Stimulated activated CD8-positive, alpha-beta memory T cell treated with anti-CD3 and anti-CD28 coated beads, Interleukin-12 subunit alpha, Interleukin-12 subunit beta, amount 100 ng/mL, for 4 hours (primary cell): ENCODE measurements around the gene CPT2.

Source experiments
- DNase-seq: peaks from one replicate; pipeline ENCODE4 v3.0.0-alpha.2; 2020; ENCODE audit warnings: low read depth

The CPT2 gene

DNA sequence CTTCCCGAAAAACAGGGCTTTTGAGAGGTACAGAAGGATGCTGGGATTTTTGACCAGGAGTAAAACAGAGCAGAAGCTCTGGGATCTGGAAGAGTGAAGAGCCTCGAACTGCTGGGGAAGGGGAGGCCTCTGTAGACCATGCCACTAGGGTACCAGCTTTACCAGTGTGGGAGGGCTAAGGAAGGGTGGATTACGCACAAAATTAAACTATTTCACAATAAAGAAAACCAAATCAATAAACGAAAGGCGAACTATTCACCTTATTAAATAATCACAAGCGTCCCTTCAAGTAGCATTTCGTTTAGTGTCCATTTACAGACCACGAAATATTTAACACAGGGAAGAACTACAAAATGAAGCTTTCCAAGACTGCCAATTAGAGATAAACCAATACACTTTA, 23.1 kb downstream of the CPT2 start:
- no peak for DNase-seq

DNA sequence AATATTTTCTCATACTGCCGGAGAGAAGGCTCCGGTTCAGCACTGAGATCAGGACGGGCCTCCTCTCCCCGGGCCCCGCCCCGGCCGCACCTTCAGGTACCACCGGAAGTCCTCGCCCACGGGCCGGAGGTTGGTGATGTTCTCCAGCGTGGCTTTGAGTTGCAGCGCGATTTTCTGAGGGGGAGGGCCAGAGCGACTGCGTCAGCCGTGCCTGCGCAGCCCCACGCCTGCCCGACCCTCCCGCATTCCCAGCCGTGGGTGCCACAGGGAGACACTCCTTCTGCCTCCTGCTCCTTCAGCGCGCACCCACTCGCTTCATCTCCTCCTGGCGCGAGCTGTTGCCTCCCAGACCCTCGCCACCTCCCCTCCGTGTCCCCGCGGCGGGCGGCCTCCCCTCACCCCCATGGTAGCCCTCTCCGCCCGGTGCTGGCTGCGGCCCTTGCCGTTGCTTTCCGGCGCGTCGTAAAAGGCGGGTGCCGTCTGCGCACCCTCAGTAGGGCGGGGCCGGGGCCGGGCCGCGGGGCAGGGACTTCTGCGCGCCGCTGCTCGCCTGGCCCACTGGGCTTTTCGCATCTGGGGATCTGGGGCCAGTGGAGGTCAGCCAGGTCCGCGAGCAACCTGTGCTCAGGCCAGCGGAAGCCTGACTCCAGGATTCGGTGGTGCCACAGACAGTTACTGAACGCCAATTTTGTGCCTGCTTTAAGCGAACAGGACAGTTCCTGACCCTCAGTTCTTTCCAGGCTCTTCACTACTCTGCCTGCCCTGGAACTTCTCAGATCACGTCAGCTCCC, 23.7 kb downstream of the CPT2 start, which contains the start of gene CZIB:
Gene CZIB, minus strand, starts transcription at position 464 of the 791 bp plus-strand sequence. Its CDS starts 59 bp downstream, at position 405.
- peak; percentile 93 for DNase-seq

DNA sequence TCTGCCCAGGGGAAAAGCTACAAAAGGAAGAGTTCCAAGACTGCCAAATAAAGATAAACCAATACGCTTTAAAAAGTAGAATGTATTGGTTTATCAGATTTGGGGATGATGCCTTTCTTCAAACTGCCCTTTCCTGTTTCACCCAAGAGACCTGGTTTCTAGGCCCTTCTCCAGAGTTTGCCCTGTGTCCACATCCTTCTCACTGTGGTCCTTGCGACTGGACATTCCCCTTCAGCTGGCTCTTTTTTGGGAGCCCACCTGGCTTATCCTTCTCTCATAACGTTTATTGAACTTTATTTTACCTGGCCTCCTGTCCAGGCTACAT, 24.3 kb downstream of the CPT2 start:
- no peak for DNase-seq

DNA sequence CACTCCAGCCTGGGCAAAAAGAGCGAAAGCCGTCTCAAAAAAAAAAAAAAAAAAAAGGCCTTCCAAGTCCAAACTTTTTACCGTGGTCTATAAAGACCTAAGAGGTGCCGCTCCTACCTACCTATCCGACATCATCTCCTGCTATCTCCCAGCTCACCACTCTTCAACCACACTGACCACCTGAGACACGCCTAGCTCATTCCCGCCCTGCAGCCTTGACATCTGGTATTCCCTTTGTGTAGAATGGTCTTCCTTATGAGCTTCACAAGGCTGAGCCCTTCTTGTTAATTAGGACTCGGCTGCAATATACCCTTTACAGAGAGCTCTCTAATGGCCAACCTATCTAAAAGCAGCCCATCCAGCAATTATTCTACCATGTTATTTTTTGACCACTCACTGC, 41.0 kb downstream of the CPT2 start:
- DNase-seq: no peak

DNA sequence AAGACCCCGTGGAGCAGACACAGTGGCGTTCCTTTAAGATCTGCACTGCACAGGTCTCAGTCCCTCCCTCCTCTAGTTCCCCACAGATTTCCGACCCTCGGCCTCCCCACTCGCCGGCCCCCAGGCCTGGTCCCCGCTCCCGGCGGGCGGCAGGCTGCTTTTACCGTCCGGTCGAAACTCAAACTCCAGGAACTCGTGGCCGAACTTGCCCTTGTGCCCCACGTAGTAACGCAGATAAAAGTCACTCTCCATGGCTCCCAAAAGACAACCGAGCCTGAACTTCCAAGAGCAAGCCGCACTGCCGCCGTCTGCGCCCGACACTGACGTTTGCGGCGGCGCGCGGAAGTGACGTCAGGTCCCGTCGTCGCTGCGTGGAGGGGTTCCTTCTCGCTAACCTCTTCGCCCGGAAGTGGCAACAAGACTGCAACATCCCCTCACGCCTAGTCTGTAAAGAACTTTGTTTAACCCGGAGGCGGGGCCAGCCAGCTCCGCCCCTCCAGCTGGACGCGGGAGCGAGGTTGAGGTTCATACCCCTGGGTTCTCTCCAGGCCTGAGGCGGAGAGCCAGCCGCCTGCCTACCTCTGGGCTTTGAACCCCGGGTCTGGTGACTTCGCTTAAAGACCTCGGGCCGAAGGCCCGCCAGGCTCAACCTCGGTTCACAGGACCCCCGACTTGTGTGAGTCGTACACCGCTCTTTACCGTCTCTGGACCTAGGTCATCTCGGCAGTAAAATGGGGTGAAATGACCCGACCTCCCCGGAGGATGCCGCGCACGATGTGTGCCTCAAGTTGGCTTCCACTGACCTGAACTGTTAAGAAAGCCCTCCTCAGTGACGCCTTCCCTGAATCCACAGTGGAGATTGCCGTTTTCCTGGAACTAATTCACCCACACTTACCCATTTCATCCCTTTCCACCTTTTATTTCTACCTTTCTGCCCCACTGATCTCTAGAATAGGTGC, 41.9 kb downstream of the CPT2 start, which contains the start of gene MAGOH:
Gene MAGOH, minus strand, starts transcription at position 322 of the 959 bp plus-strand sequence. Its CDS starts 70 bp downstream, at position 252.
- peak; percentile 91 for DNase-seq

DNA sequence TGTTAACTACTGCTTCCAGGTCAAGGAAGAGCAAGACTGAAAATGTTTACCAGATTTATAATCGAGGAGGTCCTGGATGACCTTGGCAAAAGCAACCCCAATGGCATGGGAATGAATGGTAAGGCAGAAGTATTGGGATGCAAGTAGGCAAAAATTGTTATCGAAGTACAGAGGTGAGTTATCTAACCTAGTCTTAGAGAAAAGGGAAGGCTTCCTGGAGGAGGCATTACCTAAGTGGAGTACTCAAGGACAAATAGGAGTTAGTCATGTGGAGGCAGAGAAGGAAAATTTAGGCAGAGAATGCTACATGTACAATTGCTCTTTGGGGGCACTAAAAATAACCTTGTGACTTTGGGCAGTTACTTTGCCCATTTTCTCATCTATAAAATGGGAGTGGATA, 45.2 kb downstream of the CPT2 start:
- no peak for DNase-seq

DNA sequence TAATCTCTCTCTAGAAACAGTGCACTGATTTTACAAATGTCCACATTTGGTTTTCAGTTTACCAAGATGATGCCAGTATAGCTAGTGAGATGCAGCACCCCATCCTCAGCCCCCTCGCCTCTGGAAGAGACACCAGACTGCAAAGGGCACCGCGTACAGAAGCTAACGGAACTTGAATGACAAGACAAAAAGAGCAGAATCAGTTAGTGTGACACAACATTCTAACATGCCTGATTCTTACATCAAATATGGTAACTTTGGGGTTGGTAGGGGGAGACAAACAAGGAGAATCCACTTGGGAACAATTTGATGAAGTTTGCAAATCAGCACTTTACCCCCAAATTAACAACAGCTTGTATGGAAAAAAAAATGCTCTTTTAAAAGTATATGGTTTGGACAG, 45.8 kb downstream of the CPT2 start:
- no peak for DNase-seq

DNA sequence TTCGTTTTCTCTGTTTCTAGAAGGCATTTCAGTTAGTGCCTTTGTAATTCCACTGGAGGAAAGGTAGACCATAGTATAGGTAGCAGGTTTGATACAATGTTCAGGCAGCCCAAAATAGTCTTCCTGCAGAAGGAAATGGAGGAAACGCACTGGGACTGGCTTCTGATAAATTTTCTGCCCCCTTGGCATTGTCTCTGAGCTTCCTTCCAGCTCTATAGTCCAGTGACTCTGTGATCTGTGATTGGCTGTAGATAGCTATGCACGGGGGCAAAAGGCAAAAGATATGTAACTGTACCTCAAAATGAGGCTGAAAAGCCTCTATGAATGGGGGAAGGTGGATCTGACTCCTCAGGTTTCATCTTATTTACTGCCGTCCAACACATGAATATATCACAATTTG, 47.5 kb downstream of the CPT2 start:
- no peak for DNase-seq

DNA sequence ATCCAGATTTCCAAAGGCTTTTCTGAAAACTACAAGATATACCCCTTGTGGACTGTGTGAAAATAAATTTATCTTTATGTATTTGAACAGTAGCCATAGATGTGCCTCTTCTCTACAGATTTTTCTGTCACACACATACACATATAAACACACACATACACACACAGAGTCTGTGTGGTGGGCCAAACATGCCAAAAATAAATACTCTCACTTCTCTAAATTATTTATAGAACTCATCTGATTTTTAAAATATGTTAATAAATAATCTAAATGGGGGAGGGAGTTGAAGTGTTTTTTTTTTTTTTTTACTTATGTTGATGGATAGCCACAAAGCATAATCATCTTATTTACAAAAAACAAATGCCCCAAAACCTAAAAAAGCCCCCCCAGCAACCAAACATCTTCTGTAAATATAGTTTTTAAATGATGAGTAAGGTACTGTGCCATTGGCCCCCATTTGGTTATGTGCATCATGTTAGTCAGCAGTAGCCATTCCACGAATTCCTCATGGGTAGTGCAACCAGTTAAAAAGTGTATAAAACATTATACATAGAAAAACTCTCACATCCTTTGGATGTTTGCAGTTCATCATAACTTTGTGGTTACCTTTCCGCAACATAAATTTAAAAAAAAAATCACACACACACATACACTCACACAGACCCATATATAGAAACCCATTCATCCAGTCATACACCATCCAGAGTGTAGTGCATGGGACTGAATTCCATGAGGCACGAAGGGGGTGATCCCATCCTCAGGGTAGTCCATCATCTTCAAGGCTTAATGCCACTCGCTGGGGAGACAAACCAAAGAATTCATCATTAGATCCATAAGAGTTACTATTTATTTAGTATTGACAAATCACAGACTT, 49.9 kb downstream of the CPT2 start:
- no peak for DNase-seq

DNA sequence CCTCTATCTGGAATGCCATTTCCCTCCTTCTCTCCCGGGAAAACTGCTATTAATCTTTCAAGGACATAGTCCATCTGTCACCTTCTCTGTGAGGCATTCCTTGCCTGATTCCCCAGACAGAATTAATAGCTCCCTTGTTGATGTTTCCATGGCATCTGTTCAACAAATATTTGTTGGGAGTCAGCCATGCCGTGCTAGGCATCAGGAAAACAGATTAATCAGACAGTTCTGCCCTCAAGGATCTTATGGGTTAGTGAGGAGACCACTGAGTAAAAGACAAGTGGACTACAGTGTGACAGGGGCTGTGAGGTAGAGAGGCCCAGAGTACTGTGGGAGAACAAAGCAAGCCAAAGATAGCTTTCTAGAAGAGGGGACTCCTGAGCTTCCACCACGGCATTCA, 53.1 kb downstream of the CPT2 start:
- no peak for DNase-seq

DNA sequence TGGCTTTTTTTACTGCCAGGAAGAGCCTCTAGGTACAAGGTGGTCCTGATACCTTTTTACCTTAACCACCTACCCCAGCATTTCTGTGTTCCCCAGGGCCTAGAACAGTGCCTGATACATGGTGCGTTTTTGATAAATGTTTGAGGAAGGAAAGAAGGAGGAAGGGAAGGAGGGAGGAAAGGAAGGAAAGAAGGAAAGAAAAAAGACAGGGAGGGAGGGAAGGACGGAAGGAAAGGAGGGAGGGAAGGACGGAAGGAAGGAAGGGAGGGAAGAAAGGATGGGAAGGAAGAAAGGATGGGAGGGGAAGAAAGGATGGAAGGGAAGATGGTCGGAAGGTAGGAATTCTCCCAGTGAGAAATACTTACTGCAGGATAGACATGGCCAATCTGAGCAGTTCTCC, 53.7 kb downstream of the CPT2 start:
- no peak for DNase-seq

DNA sequence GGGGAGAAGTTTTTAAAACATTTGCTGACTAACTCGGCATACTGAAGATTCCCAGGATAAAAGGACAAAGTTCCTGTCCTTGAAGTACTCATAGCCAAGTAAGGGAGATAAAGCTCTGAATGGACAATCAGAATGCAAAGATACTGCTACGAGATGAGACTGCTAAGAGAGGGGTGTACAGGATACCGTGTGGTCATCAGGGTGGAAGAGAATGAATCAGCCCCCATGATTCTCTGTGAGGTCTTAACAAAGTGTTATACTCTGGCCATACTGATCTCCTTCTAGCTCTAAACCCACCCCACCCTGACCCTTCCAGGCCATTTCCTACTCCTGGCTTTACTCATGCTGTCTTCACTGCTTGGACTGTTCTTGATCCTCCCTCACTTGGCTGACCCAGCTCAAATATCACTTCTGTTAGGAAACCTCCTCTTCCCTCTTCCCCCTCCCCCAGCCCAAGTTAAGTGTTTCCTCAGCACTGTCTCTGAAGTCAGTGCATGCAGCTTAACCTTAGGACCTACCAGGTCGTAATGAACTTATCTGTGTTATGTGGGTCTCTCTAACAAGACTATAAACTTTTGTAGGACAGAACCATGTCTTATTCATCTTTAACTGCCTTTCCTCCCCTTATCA, 57.5 kb downstream of the CPT2 start:
- no peak for DNase-seq

DNA sequence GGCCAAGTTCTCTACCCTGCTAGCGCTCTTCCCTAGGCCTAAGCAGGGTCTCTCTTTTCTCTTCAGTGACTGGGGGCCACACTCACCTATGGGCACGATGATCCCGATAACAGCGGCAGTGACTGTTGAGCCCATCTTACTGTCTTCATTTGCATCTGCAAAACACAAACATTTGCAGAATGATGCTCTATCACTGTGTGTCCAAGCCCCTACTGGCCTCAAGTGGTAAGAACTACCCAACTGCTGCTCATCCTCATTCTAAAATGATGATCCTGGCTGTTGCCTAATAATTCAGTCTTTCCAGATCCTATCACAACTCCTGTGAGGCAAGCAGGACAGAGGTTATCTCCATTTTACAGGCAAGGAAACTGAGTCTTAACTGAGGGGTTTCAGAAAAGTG, 58.4 kb downstream of the CPT2 start:
- DNase-seq: no peak

DNA sequence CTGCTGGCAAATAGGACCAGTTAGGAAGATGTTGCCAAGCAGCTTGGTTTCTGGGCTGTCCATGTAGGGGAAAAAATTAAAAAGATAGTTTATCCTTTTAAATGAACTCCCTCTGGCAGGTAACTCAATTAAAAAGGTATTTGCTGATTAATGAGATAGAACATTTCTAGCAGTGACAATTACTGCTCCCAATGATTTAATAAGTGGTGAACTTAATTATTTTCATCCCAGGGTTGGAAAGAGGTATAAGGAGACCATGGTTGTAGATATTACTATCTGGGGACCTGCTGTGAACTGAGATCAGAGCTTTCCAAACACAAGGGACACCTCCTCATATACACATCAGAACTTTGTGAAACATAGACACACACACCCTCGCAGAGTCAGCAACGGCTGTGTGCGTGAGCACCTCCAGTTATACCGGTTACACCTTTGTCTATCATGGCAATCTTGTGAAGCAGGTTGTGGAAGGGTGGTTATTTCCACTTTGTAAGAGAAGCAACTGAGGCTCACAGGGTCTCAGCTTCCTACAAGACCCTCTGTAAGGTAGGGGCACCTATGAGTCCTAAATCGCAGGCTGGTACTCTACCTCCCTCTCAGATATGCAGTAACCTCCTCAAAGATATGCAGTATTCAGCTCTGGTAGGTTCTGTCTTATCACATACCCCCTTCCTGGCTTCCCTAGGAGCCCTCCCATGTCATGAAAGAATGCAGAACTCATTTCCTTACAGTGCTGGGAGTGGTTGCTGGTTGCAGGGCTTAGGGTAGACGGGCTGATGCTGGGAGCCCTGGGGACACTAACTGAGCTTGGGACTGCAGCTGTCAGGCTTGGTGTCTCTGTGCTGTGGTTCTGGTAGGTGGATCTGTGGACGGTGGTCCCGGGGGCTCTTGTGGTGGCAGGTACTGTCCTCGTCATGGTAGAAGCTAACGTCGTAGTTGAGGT, 60.2 kb downstream of the CPT2 start:
- no peak for DNase-seq

DNA sequence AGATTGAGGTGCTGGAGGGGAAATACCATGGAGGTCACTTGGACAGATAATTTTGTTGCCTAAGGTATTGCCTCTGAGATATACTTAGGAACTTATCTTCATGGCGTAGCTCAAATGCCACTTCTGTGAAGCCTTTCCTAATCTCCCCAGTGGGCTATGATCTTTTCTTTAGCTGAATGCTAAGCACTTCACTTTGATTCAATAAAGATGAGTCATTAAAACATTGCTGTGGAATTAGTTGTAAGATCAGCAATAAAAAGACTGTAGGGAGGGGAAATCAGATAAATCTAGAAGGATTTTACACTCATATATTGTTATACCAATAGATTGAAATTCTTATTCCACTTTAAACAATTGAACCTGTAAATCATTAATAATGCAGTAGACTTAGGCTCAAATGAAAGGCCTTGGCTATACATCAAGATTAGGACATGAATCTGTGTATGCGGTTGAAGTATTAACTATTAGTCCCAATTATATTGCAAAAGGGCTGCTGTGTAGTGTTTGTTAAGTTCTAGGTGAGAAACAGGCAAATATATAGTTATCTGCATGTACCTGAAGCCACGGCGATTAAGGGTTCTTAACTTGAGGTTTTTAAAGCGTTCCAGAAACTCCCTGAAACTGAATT, 60.9 kb downstream of the CPT2 start:
- no peak for DNase-seq

DNA sequence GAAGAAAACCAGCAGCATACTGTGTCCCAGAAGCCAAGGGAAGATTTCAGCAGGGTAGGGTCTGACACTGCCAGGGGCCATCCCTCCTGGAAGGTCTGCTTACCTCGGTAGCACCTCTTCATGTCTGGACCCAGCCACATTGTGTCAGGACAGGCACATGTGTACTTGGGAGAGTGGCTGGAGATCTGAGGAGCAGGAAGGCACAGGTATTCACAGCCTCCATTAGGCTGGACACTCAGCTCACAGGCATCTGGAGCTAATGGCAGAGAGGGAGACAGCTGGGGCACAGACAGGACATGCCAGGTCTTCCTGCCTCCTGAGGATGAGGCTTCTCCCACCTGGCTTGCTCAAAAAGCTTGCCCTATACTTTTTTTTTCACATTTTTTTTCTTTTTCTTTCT, 61.6 kb downstream of the CPT2 start:
- DNase-seq: no peak

DNA sequence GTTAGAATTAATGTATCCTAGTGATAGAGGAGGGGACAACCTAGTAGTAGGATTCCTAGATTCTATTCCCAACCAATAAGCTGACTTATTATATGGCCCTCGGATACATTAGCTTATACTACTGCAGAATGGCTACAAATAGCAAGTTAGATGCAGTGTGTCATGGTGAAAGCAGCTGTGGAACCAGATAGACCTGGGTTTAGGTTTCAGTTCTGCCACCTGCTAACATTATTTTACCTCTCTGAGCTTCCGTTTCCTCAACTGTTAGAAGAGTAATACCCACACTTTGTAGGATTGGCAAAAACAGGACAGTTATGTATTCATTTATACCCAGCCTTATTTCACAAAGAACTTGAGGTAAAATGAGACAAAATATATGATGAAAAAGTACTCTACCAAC, 63.3 kb downstream of the CPT2 start:
- DNase-seq: no peak

DNA sequence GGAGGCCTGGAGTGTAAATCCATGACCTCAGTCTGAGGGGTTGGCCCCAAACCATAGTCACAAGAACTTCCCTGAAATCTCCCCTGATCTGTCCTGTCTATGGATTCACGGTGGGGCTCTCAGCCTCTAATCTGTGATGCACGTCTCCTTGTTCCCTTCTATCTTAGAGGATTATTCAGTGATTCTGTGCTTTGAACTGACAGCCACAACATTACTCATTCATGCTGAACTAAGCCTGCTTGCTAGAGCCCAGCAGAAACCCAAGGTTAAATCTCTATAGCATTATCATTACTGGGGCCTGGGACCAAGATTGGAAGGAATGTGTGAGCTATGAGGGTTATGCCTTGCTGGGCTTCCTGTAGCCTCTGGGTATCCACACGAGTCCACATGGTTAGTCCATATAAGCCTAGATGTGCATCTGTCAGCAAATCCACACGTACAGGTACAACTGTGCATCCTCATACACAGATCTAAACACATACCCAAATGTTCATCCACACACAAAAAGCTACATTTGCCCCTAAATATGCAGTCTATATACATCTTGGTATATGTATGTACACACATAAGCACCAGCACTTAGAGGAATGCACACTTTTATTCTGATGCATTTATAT, 64.1 kb downstream of the CPT2 start:
- DNase-seq: no peak

DNA sequence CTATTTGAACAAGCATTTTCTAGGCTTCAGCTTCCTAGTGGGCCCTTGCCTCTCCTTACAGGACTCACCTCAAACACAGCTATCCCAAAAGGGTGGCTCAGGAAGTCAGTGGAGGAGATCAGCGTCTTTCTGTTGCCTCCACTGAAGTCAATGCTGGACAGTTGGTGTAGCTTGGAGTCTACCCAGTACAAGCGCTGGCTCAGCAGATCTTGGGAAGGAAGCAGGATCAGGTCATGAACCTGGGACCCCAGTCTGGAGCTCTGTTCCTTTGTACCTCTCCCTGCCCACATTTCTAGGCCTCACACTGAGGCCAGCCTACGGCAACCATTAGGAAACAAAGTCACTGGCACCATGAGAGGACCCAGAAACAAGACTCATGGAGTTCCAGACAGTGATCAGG, 65.4 kb downstream of the CPT2 start:
- DNase-seq: no peak
